ENCODE data around the gene AGBL3. TPM values are rescaled to one million over a fixed set of nuclear protein-coding genes. Genes with fewer than 3 reads are reported as not detected.

Gene AGBL3
- polyA plus RNA-seq, 2 donors: 0.55 to 0.62 TPM

DNA sequence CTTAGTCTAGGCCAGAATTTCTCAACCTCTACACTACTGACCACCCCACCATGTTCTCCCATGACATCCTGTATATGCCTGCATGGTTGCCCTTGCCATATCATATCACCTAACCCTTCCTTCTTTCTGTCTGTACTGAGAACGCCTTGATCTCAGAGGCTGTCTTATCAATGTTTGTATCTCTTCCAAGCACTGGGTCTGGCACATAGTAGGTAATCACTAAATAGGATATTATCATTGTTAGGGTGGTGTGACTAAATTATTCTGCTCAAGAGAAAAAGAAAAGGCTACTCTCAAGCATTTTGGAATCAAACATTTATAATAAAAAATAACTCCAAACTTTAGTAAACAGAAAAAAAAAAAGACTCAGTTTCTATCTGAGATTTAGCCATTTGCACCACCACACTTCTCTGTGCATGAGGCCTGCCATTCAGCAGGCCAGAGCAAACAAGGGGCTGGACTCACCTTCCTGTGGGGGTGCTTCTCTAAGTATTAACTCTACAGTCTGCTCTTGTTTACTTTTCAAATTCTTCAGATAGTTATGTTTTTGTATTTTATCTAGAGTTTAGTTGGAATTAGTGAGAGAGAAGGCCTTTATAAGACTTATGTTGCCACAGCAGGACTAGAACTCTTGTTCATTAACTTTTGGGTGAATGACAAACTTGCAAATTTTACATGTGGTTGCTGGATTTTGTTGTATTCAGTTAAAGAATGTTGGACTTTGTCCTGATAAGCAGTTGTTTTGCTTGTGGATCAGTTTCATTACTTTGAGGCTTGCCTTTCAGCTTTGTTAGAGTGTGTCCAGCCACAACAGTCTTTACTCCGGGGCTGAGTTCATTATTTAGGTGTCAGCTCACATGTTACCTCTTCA, 5.4 kb downstream of the AGBL3 start:
- Histone ChIP-seq H3K27me3 (ENCODE audit: control insufficient read depth in 1 of 2, insufficient read depth in 2 of 2, low read length in 2 of 2) (no peaks in the 10 kb centered on the region), H3K27ac (ENCODE audit: low read depth in 2 of 2, low read length in 1 of 2) (no peak overlapping the region), H3K9me3 (ENCODE audit: control insufficient read depth in 2 of 2, insufficient read depth in 1 of 2, low read depth in 1 of 2, low read length in 1 of 2) (no peaks in the 10 kb centered on the region), H3K4me1 (ENCODE audit: control insufficient read depth in 2 of 2, insufficient read depth in 2 of 2, low read length in 1 of 2) (no peaks in the 10 kb centered on the region), H3K4me3 (ENCODE audit: low read depth in 1 of 2, low read length in 2 of 2) (no peak overlapping the region), H3K36me3 (ENCODE audit: control insufficient read depth in 2 of 2, insufficient read depth in 2 of 2, low read length in 1 of 2) (peaks cover 0 to 3% of the 10 kb centered on the region in 2 donors)
- WGBS, 2 donors: 59 to 73% methylated on average over 2 of the region's 2 CpGs

DNA sequence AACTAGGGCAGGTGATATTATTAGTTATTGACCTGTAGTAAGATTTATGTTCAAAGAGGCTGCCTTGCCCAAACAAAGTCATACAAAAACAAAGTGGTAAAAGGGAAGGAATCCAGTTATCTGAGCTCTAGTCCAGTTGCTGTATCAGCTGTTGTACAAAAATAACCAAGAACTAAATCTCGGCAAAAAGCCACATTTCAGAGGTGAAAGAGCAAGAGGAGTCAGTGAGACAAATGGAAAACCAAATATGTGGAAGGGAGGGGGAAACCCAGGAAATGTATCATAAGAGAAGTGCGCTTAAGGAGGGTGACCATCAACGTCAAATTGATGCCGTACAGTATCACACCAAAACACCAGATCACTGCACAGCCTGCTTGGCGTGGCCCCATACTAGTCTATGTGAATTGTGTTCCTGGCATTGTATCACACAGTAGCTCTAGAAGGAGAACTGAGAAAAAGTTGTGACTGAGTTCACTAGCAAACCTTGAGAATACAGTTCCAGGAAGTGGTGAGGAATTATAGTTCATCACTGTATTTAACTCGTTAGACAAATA, 6.4 kb downstream of the AGBL3 start:
- peaks cover 0 to 3% of the 10 kb centered on the region in 2 donors for H3K36me3 ChIP-seq (ENCODE audit: control insufficient read depth in 2 of 2, insufficient read depth in 2 of 2, low read length in 1 of 2)
- H3K9me3 ChIP-seq (ENCODE audit: control insufficient read depth in 2 of 2, insufficient read depth in 1 of 2, low read depth in 1 of 2, low read length in 1 of 2): no peaks in the 10 kb centered on the region
- WGBS, 2 donors: 61 to 70% methylated on average over 6 of the region's 6 CpGs
- H3K27ac ChIP-seq (ENCODE audit: low read depth in 2 of 2, low read length in 1 of 2): no peak overlapping the region
- H3K4me1 ChIP-seq (ENCODE audit: control insufficient read depth in 2 of 2, insufficient read depth in 2 of 2, low read length in 1 of 2): no peaks in the 10 kb centered on the region
- no peaks in the 10 kb centered on the region for H3K27me3 ChIP-seq (ENCODE audit: control insufficient read depth in 1 of 2, insufficient read depth in 2 of 2, low read length in 2 of 2)
- no peak overlapping the region for H3K4me3 ChIP-seq (ENCODE audit: low read depth in 1 of 2, low read length in 2 of 2)

DNA sequence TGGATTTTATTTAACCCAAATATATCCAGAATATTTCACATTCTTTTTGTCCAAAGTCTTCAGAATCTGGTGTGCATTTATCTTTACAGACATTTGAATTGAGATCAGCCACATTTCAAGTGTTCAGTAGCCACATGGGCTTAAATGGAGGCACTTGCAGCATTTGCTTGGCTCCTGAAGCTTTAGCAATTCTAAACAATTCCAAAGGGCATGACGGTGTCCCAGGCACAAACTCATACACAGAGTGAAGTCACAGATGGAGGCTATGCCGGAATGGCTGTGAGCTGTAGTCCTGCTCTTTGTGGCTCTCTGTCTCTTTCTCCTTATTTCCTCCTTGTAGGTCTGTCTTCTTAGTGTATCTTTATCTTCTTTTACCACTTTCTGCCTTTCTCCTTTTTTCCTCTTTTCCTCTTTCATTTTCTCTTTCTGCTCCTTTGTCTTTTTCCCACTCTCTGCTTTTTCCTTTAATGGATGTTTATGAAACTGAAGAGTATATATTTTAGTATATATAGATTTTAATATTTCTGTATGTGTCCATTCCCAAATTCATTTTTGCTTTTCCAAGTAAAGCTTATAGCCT, 7.7 kb downstream of the AGBL3 start:
- 91 to 92% methylated on average over 2 of the region's 2 CpGs for WGBS, 2 donors
- no peaks in the 10 kb centered on the region for H3K9me3 ChIP-seq (ENCODE audit: control insufficient read depth in 2 of 2, insufficient read depth in 1 of 2, low read depth in 1 of 2, low read length in 1 of 2)
- H3K27me3 ChIP-seq (ENCODE audit: control insufficient read depth in 1 of 2, insufficient read depth in 2 of 2, low read length in 2 of 2): no peaks in the 10 kb centered on the region
- no peaks in the 10 kb centered on the region for H3K4me1 ChIP-seq (ENCODE audit: control insufficient read depth in 2 of 2, insufficient read depth in 2 of 2, low read length in 1 of 2)
- H3K4me3 ChIP-seq (ENCODE audit: low read depth in 1 of 2, low read length in 2 of 2): no peak overlapping the region
- no peak overlapping the region for H3K27ac ChIP-seq (ENCODE audit: low read depth in 2 of 2, low read length in 1 of 2)
- H3K36me3 ChIP-seq (ENCODE audit: control insufficient read depth in 2 of 2, insufficient read depth in 2 of 2, low read length in 1 of 2): peaks cover 0 to 3% of the 10 kb centered on the region in 2 donors

DNA sequence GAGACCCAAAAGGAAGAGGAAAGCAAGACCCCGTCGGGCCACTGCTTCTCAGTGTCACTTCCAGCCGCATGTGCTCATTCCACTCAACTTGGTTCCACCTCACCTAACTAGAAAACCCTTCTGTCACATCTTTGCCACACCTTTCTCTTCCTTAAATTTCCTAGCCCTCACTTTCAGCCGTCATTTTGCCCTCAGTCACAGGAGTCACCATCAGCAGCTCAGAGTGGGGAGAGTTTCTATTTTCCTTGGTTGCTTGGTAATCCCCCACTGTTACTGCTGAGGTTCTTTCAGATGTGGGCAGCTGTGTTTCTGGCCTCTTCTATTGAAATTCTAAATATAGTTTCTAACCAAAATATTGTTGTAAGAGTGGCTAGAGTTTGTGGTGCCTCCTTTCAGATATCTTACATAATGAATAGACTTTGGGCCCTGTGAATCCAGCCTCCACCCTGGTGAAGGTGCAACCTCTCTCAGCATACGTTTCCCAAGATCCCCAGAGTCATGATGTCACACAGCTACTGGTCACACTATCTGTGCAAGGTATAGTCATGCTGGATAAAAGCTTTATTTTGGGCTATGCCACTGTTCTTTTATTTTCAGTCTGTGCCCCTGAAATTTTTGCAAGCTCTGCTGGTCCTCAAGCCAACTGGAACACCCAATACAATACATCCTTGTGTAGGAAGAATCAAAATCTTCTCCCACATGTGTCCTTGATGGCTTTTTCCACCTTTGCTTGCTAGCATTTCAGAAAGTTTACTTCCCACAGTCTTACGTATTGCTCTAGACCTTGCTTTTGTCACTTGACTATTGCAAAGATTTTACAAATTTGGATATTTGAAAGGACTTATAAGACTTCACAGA, 9.2 kb downstream of the AGBL3 start:
- Histone ChIP-seq H3K4me3 (ENCODE audit: low read depth in 1 of 2, low read length in 2 of 2) (no peak overlapping the region), H3K27ac (ENCODE audit: low read depth in 2 of 2, low read length in 1 of 2) (no peak overlapping the region), H3K36me3 (ENCODE audit: control insufficient read depth in 2 of 2, insufficient read depth in 2 of 2, low read length in 1 of 2) (peaks cover 0 to 3% of the 10 kb centered on the region in 2 donors), H3K27me3 (ENCODE audit: control insufficient read depth in 1 of 2, insufficient read depth in 2 of 2, low read length in 2 of 2) (no peaks in the 10 kb centered on the region), H3K4me1 (ENCODE audit: control insufficient read depth in 2 of 2, insufficient read depth in 2 of 2, low read length in 1 of 2) (no peaks in the 10 kb centered on the region), H3K9me3 (ENCODE audit: control insufficient read depth in 2 of 2, insufficient read depth in 1 of 2, low read depth in 1 of 2, low read length in 1 of 2) (no peaks in the 10 kb centered on the region)
- 60 to 64% methylated on average over 6 of the region's 6 CpGs for WGBS, 2 donors

DNA sequence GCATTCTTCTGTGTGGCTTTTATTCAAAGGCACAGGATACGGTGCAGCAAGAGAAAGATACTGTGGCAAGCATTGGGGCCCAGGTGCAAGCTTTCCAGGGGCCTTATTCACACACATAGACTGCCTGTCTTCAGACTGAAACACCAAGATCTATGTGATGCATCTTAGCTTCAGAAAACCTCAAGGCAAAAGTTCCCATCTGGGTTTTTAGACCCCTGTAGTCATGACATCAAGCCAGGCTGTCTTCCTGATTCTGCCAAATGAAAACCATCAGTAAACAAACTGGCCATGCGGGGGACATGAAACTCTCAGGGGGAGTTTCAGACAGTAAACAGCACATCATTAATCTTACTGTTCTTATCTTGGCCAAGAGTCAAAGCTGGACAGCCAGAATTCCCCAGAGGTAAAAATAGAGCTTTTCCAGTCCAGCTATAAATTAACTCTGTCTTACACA, 9.8 kb downstream of the AGBL3 start:
- WGBS, 2 donors: 46 to 53% methylated on average over 2 of the region's 2 CpGs
- no peaks in the 10 kb centered on the region for H3K36me3 ChIP-seq (ENCODE audit: control insufficient read depth in 2 of 2, insufficient read depth in 2 of 2, low read length in 1 of 2)
- no peaks in the 10 kb centered on the region for H3K4me1 ChIP-seq (ENCODE audit: control insufficient read depth in 2 of 2, insufficient read depth in 2 of 2, low read length in 1 of 2)
- H3K9me3 ChIP-seq (ENCODE audit: control insufficient read depth in 2 of 2, insufficient read depth in 1 of 2, low read depth in 1 of 2, low read length in 1 of 2): no peaks in the 10 kb centered on the region
- no peak overlapping the region for H3K27ac ChIP-seq (ENCODE audit: low read depth in 2 of 2, low read length in 1 of 2)
- no peak overlapping the region for H3K4me3 ChIP-seq (ENCODE audit: low read depth in 1 of 2, low read length in 2 of 2)
- no peaks in the 10 kb centered on the region for H3K27me3 ChIP-seq (ENCODE audit: control insufficient read depth in 1 of 2, insufficient read depth in 2 of 2, low read length in 2 of 2)

DNA sequence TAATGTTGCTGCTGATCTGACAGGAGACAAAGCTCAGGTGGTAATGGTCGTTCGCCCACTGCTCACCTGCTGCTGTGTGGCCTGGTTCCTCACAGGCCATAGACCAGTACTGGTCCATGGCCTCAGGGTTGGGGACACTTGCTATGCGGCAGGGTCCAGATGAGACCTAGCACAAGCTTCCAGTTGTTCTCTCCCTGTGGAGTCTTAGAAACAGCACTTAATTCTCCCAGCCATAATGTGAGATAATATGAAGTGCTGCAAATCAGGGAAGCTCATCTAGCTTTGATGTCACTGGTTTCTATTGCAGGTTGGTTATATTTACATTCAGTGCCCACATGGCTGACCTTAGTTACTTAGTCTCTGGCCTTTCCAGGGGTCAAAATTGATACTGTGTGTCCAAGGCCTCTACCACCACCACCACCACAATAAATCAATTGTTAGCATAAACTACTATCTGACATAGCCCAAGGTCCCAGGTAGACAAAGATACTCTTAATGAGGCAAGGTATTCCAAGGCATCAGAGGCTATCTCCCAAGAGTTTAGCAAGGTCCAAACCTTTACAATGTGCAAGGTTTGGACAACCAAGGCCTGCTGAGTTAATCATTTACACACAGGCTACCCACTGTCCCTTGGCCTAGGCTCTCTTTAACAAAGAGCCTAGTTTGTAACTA, 11.0 kb downstream of the AGBL3 start:
- Histone ChIP-seq H3K4me3 (ENCODE audit: low read depth in 1 of 2, low read length in 2 of 2) (no peak overlapping the region), H3K9me3 (ENCODE audit: control insufficient read depth in 2 of 2, insufficient read depth in 1 of 2, low read depth in 1 of 2, low read length in 1 of 2) (no peaks in the 10 kb centered on the region), H3K4me1 (ENCODE audit: control insufficient read depth in 2 of 2, insufficient read depth in 2 of 2, low read length in 1 of 2) (no peaks in the 10 kb centered on the region), H3K27me3 (ENCODE audit: control insufficient read depth in 1 of 2, insufficient read depth in 2 of 2, low read length in 2 of 2) (no peaks in the 10 kb centered on the region), H3K36me3 (ENCODE audit: control insufficient read depth in 2 of 2, insufficient read depth in 2 of 2, low read length in 1 of 2) (no peaks in the 10 kb centered on the region), H3K27ac (ENCODE audit: low read depth in 2 of 2, low read length in 1 of 2) (no peak overlapping the region)
- WGBS, 2 donors: 92 to 94% methylated on average over 3 of the region's 3 CpGs

DNA sequence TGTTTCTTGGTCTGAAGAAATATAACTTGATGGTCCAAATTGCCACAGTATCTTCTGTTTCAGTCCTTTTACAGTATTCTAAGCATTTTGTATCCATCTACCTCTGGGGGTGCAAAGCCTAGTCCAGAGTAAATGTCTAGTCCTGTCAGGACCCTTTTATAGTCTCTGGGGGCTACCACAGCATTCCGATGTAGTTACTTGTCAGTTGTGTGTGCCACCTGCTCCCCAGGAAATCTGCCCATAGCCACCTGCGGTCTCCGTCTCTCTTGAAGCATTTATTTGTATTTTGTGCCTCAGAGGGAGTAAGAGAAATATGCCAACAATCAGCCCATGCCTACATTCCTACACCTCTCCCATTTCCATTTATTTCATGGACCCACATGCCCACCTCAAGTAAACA, 12.8 kb downstream of the AGBL3 start:
- no peaks in the 10 kb centered on the region for H3K36me3 ChIP-seq (ENCODE audit: control insufficient read depth in 2 of 2, insufficient read depth in 2 of 2, low read length in 1 of 2)
- no peaks in the 10 kb centered on the region for H3K9me3 ChIP-seq (ENCODE audit: control insufficient read depth in 2 of 2, insufficient read depth in 1 of 2, low read depth in 1 of 2, low read length in 1 of 2)
- 96 to 97% methylated on average over 3 of the region's 3 CpGs for WGBS, 2 donors
- H3K27me3 ChIP-seq (ENCODE audit: control insufficient read depth in 1 of 2, insufficient read depth in 2 of 2, low read length in 2 of 2): no peaks in the 10 kb centered on the region
- H3K27ac ChIP-seq (ENCODE audit: low read depth in 2 of 2, low read length in 1 of 2): no peak overlapping the region
- H3K4me1 ChIP-seq (ENCODE audit: control insufficient read depth in 2 of 2, insufficient read depth in 2 of 2, low read length in 1 of 2): no peaks in the 10 kb centered on the region
- H3K4me3 ChIP-seq (ENCODE audit: low read depth in 1 of 2, low read length in 2 of 2): no peak overlapping the region

DNA sequence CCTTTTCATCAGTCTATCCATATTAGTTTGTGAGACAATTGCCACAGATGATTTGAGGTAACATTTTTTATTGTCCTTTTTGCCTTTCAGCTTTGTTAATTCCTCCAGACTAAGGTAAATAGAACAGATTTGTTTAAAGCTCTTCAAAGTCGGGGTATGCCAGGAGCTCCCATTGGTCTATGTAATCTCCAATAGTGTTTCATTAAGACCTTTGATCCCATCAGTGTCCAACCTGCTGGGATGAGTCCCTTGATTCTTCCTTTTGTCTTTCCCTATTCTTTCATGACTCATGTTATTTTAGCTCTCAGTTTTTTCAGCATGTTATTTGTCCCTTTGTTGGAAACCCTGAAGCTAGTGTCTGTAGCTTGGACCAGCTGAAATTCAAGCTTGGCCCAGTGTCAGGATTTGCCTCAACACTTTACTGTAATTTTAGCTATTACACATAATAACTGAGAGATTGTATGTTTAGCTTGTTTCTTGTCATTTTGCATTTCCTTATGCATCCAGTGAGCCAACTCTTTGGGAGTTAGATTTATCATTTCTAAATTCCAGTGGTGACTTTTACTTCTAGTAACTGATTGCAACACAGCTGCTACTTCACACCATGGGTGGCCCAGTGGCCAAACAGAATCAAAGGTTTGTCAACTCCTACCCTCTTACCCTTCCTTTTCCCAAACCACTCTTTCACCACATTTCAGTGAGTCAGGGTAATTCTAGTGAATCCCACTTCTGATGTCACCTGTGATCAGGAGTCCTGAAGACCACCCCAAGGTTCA, 15.3 kb downstream of the AGBL3 start:
- no peaks in the 10 kb centered on the region for H3K36me3 ChIP-seq (ENCODE audit: control insufficient read depth in 2 of 2, insufficient read depth in 2 of 2, low read length in 1 of 2)
- H3K27ac ChIP-seq (ENCODE audit: low read depth in 2 of 2, low read length in 1 of 2): no peak overlapping the region
- H3K4me3 ChIP-seq (ENCODE audit: low read depth in 1 of 2, low read length in 2 of 2): no peak overlapping the region
- 72 to 81% methylated on average over 1 of the region's 1 CpG for WGBS, 2 donors
- no peaks in the 10 kb centered on the region for H3K9me3 ChIP-seq (ENCODE audit: control insufficient read depth in 2 of 2, insufficient read depth in 1 of 2, low read depth in 1 of 2, low read length in 1 of 2)
- no peaks in the 10 kb centered on the region for H3K27me3 ChIP-seq (ENCODE audit: control insufficient read depth in 1 of 2, insufficient read depth in 2 of 2, low read length in 2 of 2)
- H3K4me1 ChIP-seq (ENCODE audit: control insufficient read depth in 2 of 2, insufficient read depth in 2 of 2, low read length in 1 of 2): no peaks in the 10 kb centered on the region

All from esophagus (tissue), 2 donors.